Uterus (tissue), 2 donors: Measurements from ENCODE around the gene DCBLD1.

Experiments
- POLR2A ChIP-seq, 2 donors: fragments of 450-650 bp; IDR thresholded peaks; one replicate each; pipeline ENCODE4 v1.6.1; 2016; ENCODE audit warnings: antibody characterized with exemption in 2 of 2, mild to moderate bottlenecking in 1 of 2, moderate library complexity in 1 of 2
- TF ChIP-seq, protein P1 (sequence below), 4 experiments: fragments of 200-600 bp in 2 of 4; fragments of 450-650 bp in 2 of 4; sonication (generic) in 2 of 4; IDR thresholded peaks; one replicate each; pipeline ENCODE4 v1.5.1; 2016 to 2019; ENCODE audit warnings: antibody characterized with exemption in 4 of 4, mild to moderate bottlenecking in 2 of 4, moderate library complexity in 1 of 4

DNA sequence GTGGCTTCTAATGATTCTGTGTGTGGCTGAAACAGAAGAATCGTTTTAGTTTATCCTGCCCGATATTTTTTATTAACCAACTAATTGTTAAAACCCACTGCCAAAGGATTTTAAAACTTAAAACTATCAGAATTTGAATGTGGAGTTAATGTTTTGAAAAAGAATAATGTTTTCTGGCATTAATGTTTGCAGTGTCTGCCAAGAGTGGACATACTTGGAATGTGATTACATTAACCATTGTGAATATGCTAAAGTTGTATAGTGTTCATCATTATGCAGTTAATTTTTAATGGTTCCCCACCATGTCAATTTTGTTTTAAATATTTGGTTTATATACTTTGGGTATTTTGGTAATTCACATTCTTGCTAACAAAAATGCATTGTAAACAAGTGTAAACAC, 24.4 kb downstream of the DCBLD1 start:
- TF ChIP-seq, protein P1, sequence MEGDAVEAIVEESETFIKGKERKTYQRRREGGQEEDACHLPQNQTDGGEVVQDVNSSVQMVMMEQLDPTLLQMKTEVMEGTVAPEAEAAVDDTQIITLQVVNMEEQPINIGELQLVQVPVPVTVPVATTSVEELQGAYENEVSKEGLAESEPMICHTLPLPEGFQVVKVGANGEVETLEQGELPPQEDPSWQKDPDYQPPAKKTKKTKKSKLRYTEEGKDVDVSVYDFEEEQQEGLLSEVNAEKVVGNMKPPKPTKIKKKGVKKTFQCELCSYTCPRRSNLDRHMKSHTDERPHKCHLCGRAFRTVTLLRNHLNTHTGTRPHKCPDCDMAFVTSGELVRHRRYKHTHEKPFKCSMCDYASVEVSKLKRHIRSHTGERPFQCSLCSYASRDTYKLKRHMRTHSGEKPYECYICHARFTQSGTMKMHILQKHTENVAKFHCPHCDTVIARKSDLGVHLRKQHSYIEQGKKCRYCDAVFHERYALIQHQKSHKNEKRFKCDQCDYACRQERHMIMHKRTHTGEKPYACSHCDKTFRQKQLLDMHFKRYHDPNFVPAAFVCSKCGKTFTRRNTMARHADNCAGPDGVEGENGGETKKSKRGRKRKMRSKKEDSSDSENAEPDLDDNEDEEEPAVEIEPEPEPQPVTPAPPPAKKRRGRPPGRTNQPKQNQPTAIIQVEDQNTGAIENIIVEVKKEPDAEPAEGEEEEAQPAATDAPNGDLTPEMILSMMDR (IDR thresholded peaks at IDR 0.05), result no peak
- TF ChIP-seq POLR2A (IDR thresholded peaks at IDR 0.05), result no peak
